Liver (tissue), 9 donors: Measurements from ENCODE around the gene ZNF780A. TPM values are rescaled to one million over a fixed set of nuclear protein-coding genes. Genes with fewer than 3 reads are reported as not detected.
"Not testable (repeated sequence)": the region's sequence is repeated elsewhere in the genome, so short reads cannot be mapped to it uniquely, and the experiment has no call there.

Source experiments
- DNase-seq: peaks from one replicate; pipeline ENCODE4 v3.0.0-alpha.2; 2017; ENCODE audit warnings: low spot score
- H3K27ac ChIP-seq, 2 donors: one replicate each; pipeline ENCODE4 v1.7.0; 2013; ENCODE audit warnings: inconsistent platforms in 2 of 2, low read length in 2 of 2, control low read depth in 1 of 2, low read depth in 1 of 2, mild to moderate bottlenecking in 1 of 2
- H3K27me3 ChIP-seq, 4 donors: one replicate each; pipeline versions ENCODE4 v1.6.1 to v1.7.0; 2013; ENCODE audit warnings: low read length in 3 of 4, inconsistent platforms in 1 of 4, mild to moderate bottlenecking in 1 of 4, moderate library complexity in 1 of 4; ENCODE audit not compliant: control insufficient read depth in 4 of 4, insufficient read depth in 4 of 4
- H3K36me3 ChIP-seq, 4 donors: one replicate each; pipeline versions ENCODE4 v1.6.1 to v1.7.0; 2013; ENCODE audit warnings: low read length in 3 of 4, mild to moderate bottlenecking in 3 of 4, low read depth in 1 of 4, moderate library complexity in 1 of 4; ENCODE audit not compliant: control insufficient read depth in 4 of 4, insufficient read depth in 3 of 4
- H3K4me1 ChIP-seq, 4 donors: one replicate each; pipeline versions ENCODE4 v1.6.1 to v1.7.0; 2013; ENCODE audit warnings: low read length in 3 of 4, mild to moderate bottlenecking in 3 of 4, moderate library complexity in 1 of 4; ENCODE audit not compliant: control insufficient read depth in 4 of 4, insufficient read depth in 4 of 4
- H3K4me3 ChIP-seq, 3 donors: one replicate each; pipeline versions ENCODE4 v1.6.1 to v1.7.0; 2013; ENCODE audit warnings: low read length in 3 of 3, control low read depth in 1 of 3, low read depth in 1 of 3, mild to moderate bottlenecking in 1 of 3
- H3K9ac ChIP-seq, 2 donors: one replicate each; pipeline ENCODE4 v1.7.0; 2013; ENCODE audit warnings: low read length in 2 of 2, mild to moderate bottlenecking in 2 of 2, moderate library complexity in 2 of 2, control low read depth in 1 of 2, low read depth in 1 of 2
- H3K9me3 ChIP-seq, 4 donors: one replicate each; pipeline versions ENCODE4 v1.6.1 to v1.7.0; 2013; ENCODE audit warnings: low read length in 3 of 4; ENCODE audit not compliant: control insufficient read depth in 4 of 4
- FOXA2 ChIP-seq: IDR thresholded peaks from 2 replicates; pipeline ENCODE4 v1.6.1; 2016; ENCODE audit warnings: antibody characterized with exemption
- RAD21 ChIP-seq, 2 donors: IDR thresholded peaks; 2 replicates each; pipeline ENCODE4 v1.6.1; 2016; ENCODE audit warnings: antibody characterized with exemption in 2 of 2, mild to moderate bottlenecking in 2 of 2
- SP1 ChIP-seq: IDR thresholded peaks from 2 replicates; pipeline ENCODE4 v1.6.1; 2018; ENCODE audit warnings: antibody characterized with exemption, mild to moderate bottlenecking
- WGBS: extraction: QIAGEN DNeasy Blood & Tissue Kit; methylation state at CpG from one replicate; pipeline ENCODE4 v1.1.7; 2013; 5-methylcytosine and 5-hydroxymethylcytosine counted together
- polyA plus RNA-seq, 2 donors: library from polyadenylated mRNA; stranded (reverse) in 1 of 2; unstranded in 1 of 2; fragments of 200-250 nt in 1 of 2; fragments of >200 nt in 1 of 2; fragmentation: Nextera tagmentation in 1 of 2; extraction: Ambion mirVana in 1 of 2; gene quantifications; one replicate each; pipeline versions ENCODE4 v1.2.1 to v1.2.3, GENCODE V29; 2013 to 2015
- total RNA-seq, 2 donors: library from RNA; depleted of rRNA; stranded (reverse); fragments of >200 nt; gene quantifications; one replicate each; pipeline ENCODE4 v1.2.3, GENCODE V29; 2014
- TF ChIP-seq, protein P1 (sequence below): IDR thresholded peaks from 2 replicates; pipeline ENCODE4 v1.6.1; 2016; ENCODE audit warnings: antibody characterized with exemption, mild to moderate bottlenecking
- TF ChIP-seq, protein P2 (sequence below): IDR thresholded peaks from 2 replicates; pipeline ENCODE4 v1.6.1; 2016; ENCODE audit warnings: antibody characterized with exemption
- donor health status: healthy.
- donor health status: healthy.
- donor health status: healthy.
- donor health status: healthy.
- donor health status: healthy.

The ZNF780A gene
- total and polyA plus RNA-seq, 4 donors = 10.9 to 18.7 (median 14.0) TPM

DNA sequence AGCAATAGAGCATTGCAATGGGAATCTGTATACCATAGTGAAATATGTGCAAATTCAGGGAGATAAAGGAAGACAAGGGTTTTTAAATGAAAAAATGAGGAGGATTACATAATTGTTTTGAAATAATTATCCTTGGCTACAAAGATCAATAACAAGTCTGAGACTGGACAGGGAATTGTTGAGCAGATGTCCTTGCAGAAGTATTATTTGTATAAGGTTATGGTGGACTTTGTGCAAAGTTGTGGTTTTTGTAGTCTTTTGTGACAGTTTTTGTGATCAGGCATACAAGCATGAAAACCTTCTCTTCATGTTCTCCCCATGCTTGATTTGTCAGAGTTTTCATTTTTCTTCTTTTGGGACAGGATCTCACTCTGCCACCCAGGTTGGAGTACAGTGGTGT lies 25.3 kb upstream of the ZNF780A start:
- TF ChIP-seq, protein P1, sequence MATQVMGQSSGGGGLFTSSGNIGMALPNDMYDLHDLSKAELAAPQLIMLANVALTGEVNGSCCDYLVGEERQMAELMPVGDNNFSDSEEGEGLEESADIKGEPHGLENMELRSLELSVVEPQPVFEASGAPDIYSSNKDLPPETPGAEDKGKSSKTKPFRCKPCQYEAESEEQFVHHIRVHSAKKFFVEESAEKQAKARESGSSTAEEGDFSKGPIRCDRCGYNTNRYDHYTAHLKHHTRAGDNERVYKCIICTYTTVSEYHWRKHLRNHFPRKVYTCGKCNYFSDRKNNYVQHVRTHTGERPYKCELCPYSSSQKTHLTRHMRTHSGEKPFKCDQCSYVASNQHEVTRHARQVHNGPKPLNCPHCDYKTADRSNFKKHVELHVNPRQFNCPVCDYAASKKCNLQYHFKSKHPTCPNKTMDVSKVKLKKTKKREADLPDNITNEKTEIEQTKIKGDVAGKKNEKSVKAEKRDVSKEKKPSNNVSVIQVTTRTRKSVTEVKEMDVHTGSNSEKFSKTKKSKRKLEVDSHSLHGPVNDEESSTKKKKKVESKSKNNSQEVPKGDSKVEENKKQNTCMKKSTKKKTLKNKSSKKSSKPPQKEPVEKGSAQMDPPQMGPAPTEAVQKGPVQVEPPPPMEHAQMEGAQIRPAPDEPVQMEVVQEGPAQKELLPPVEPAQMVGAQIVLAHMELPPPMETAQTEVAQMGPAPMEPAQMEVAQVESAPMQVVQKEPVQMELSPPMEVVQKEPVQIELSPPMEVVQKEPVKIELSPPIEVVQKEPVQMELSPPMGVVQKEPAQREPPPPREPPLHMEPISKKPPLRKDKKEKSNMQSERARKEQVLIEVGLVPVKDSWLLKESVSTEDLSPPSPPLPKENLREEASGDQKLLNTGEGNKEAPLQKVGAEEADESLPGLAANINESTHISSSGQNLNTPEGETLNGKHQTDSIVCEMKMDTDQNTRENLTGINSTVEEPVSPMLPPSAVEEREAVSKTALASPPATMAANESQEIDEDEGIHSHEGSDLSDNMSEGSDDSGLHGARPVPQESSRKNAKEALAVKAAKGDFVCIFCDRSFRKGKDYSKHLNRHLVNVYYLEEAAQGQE = no peak
- no peak for TF ChIP-seq SP1
- Histone ChIP-seq H3K4me1 (no peaks in the 10 kb centered on the region), H3K27ac (no peak overlapping the region), H3K27me3 (no peaks in the 10 kb centered on the region), H3K4me3 (no peak overlapping the region), H3K36me3 (no peaks in the 10 kb centered on the region), H3K9me3 (peaks cover 0 to 3% (median 0%) of the 10 kb centered on the region in 4 donors), H3K9ac (no peak overlapping the region)
- no peak for DNase-seq

DNA sequence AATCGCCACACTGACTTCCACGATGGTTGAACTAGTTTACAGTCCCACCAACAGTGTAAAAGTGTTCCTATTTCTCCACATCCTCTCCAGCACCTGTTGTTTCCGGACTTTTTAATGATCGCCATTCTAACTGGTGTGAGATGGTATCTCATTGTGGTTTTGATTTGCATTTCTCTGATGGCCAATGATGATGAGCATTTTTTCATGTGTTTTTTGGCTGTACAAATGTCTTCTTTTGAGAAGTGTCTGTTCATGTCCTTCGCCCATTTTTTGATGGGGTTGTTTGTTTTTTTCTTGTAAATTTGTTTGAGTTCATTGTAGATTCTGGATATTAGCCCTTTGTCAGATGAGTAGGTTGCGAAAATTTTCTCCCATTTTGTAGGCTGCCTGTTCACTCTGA lies 23.4 kb upstream of the ZNF780A start:
- not testable (repeated sequence) for H3K9me3 ChIP-seq, DNase-seq, H3K4me1 ChIP-seq, H3K9ac ChIP-seq, H3K27ac ChIP-seq, H3K27me3 ChIP-seq, H3K4me3 ChIP-seq, H3K36me3 ChIP-seq
- 78% methylated on average over 4 of the region's 6 CpGs for WGBS

DNA sequence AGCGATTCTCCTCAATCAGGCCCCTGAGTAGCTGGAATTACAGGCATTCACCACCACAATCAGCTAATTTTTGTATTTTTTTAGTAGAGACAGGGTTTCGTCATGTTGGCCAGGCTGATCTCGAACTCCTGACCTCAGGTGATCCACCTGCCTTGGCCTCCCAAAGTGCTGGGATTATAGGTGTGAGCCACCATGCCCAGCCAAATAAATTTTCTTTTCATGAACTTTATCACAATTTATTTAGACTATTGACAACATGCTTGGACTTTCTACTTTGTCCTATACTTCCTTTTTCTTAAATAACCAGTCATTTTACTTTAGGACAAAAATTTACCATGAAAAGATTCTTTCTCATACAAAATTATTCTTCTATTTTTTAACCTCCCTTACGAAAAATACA lies 21.5 kb upstream of the ZNF780A start:
- H3K4me1 ChIP-seq, H3K36me3 ChIP-seq, H3K4me3 ChIP-seq, H3K9ac ChIP-seq, H3K9me3 ChIP-seq, DNase-seq, H3K27ac ChIP-seq, H3K27me3 ChIP-seq: not testable (repeated sequence)
- WGBS = 57% methylated on average over 4 of the region's 4 CpGs

DNA sequence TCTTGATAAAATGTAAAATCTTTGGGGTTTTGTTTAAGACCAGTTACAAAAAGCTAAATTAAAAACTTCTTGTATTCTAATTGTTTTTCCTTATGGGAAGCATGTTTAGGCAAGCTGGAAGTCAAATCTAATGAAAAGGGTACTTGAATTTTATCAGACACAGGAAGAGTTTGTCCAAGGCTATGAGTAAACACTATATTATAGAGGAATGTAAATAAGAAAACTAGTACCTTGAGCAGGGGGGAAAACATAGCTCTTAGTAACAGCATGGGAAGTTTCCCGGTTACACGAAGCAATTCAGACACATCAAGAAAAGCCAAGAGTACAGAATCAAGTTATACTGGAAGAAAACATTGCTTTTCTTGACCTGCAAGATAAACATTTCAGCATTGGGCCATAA lies 19.8 kb upstream of the ZNF780A start:
- no peak for TF ChIP-seq RAD21 (IDR thresholded peaks at IDR 0.05)
- TF ChIP-seq, protein P2, sequence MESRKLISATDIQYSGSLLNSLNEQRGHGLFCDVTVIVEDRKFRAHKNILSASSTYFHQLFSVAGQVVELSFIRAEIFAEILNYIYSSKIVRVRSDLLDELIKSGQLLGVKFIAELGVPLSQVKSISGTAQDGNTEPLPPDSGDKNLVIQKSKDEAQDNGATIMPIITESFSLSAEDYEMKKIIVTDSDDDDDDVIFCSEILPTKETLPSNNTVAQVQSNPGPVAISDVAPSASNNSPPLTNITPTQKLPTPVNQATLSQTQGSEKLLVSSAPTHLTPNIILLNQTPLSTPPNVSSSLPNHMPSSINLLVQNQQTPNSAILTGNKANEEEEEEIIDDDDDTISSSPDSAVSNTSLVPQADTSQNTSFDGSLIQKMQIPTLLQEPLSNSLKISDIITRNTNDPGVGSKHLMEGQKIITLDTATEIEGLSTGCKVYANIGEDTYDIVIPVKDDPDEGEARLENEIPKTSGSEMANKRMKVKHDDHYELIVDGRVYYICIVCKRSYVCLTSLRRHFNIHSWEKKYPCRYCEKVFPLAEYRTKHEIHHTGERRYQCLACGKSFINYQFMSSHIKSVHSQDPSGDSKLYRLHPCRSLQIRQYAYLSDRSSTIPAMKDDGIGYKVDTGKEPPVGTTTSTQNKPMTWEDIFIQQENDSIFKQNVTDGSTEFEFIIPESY = no peak
- no peak for TF ChIP-seq FOXA2
- 80% methylated on average over 2 of the region's 2 CpGs for WGBS
- Histone ChIP-seq H3K4me3 (no peak overlapping the region), H3K36me3 (no peaks in the 10 kb centered on the region), H3K27ac (no peak overlapping the region), H3K4me1 (no peaks in the 10 kb centered on the region), H3K9me3 (peaks cover 0 to 3% (median 0%) of the 10 kb centered on the region in 4 donors), H3K27me3 (no peaks in the 10 kb centered on the region), H3K9ac (no peak overlapping the region)
- no peak for DNase-seq
